Activated naive CD8-positive, alpha-beta T cell treated with anti-CD3 and anti-CD28 coated beads, Interleukin-2, amount 50 U/mL, for 24 hours (primary cell): ENCODE measurements around the gene SAMD9L.
"Not testable (repeated sequence)": the region's sequence is repeated elsewhere in the genome, so short reads cannot be mapped to it uniquely, and the experiment has no call there.

Experiments used
- ATAC-seq: fragments of 150-1000 bp; cut with Tn5 transposase; one replicate; pipeline ENCODE4 v1.10.0; 2021
- DNase-seq: peaks from one replicate; pipeline ENCODE4 v3.0.0; 2021
- H3K27ac Mint-ChIP-seq: one replicate; pipeline ENCODE4 v1.8.0; 2021; ENCODE audit warnings: mild to moderate bottlenecking, mixed read lengths
- H3K27me3 Mint-ChIP-seq: one replicate; pipeline ENCODE4 v1.8.0; 2021; ENCODE audit warnings: mixed read lengths
- H3K36me3 Mint-ChIP-seq: one replicate; pipeline ENCODE4 v1.8.0; 2021; ENCODE audit warnings: low read depth, mixed read lengths
- H3K4me1 Mint-ChIP-seq: one replicate; pipeline ENCODE4 v1.8.0; 2021; ENCODE audit warnings: mixed read lengths
- H3K4me3 Mint-ChIP-seq: one replicate; pipeline ENCODE4 v1.8.0; 2021; ENCODE audit warnings: mild to moderate bottlenecking, moderate library complexity, mixed read lengths
- H3K9me3 Mint-ChIP-seq: one replicate; pipeline ENCODE4 v1.8.0; 2021; ENCODE audit warnings: mixed read lengths

Gene SAMD9L

DNA sequence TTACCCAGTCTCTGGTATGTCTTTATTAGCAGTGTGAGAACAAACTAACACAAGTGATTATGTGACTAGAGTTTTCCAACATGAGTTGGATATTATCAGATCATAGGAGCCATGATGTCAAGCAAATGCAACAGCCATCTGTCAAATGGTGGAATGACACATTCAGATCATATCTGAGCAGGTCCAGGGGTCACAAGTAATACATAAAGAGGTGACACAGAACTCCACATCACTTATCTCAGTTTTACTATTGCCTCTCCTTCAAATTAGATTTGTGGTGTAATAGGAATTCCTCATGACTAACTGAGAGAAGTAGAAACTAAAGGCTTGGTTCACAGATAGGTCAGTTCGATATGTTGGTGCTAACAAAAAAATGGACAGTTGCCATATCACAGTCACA lies 12.2 kb upstream of the SAMD9L start:
- H3K27ac Mint-ChIP-seq: no peak overlapping the region
- no peak for DNase-seq
- H3K4me3 Mint-ChIP-seq: no peak overlapping the region
- peaks cover under 1% of the 10 kb centered on the region for H3K4me1 Mint-ChIP-seq
- no peaks in the 10 kb centered on the region for H3K36me3 Mint-ChIP-seq
- ATAC-seq: no peak
- peaks cover 13% of the 10 kb centered on the region for H3K9me3 Mint-ChIP-seq
- H3K27me3 Mint-ChIP-seq: no peaks in the 10 kb centered on the region

GRCh38 chr7:93159490-93159889 lies 11.3 kb upstream of the SAMD9L start:
- DNase-seq (no peak), ATAC-seq (no peak)
- H3K4me1 Mint-ChIP-seq: no peaks in the 10 kb centered on the region
- H3K9me3 Mint-ChIP-seq: peaks cover 13% of the 10 kb centered on the region
- H3K4me3 Mint-ChIP-seq: no peak overlapping the region
- no peak overlapping the region for H3K27ac Mint-ChIP-seq
- H3K27me3 Mint-ChIP-seq: no peaks in the 10 kb centered on the region
- no peaks in the 10 kb centered on the region for H3K36me3 Mint-ChIP-seq

DNA sequence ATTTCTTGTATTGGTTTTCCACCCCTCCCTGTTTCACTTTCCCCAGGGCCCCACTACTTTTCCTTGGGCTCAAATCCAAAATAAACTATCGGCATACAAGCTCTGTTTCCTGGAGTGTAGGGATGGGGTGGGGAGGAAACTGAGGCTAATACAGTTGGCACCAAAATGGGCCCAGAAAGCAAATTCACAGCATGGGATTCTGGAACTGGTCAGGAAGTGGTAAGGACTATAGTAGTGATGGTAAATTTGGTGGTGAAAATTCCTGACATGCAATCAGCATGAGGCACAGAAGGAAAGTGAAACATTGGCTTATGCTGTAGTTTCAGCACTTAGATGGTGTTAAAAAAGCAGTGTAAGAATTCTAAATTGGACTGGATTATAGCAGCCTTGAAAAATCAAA lies 8.7 kb upstream of the SAMD9L start:
- Mint-ChIP-seq H3K36me3 (no peaks in the 10 kb centered on the region), H3K9me3 (peaks cover 4% of the 10 kb centered on the region), H3K27me3 (no peaks in the 10 kb centered on the region), H3K4me1 (no peaks in the 10 kb centered on the region), H3K27ac (no peak overlapping the region), H3K4me3 (no peak overlapping the region)
- ATAC-seq: no peak
- DNase-seq: no peak

DNA sequence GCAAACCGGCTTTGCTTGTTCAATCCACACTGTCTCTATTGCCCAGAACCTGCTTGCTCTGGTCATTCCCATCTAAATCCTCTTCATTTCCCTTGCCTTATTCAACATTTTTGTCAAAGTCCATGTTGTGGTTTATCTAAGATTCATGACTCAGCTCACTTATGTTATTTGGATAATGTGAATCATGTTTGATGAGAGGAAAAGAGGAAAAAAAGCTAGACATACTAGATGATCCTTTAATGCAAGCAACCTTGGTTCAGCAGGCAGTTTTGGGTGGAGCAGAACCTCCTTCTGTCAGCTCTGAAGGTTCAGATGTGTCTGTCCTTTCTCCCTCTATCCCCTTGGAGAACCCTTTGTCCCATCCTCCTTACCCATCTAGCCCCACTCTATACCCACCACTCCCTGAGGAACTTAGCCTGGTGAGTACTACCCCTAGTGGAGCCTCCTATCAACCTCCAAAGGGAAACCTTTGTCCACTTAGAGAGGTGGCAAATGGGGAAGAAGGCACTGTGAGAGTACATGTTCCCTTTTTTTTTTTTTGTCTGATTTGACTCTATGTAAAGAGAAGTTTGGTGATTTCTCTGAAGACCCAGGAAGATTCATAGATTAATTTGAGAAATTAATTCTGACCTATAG lies 2.1 kb upstream of the SAMD9L start:
- no peak for DNase-seq
- ATAC-seq: no peak
- Mint-ChIP-seq H3K27ac (no peak overlapping the region), H3K4me1 (peaks cover 39% of the 10 kb centered on the region), H3K36me3 (peaks cover 4% of the 10 kb centered on the region), H3K9me3 (peaks cover 7% of the 10 kb centered on the region), H3K4me3 (no peak overlapping the region), H3K27me3 (no peaks in the 10 kb centered on the region)

DNA sequence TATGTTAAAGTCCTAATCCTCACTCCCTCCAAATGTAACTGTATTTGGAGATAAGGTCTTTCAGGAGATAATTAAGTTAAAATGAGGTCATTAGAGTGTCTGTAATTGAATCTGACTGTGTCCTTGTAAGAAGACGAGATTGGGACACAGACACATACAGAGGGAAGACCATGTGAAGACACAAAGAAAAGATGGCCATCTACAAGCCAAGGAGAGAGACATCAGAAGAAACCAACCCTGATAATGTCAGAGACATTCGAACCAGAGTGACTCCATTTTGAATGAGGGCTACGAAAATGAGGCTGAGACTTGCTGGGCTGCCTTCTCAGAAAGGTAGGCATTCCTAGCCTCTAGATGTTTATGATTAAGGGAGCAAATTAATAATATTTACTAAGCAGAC lies 542 bp upstream of the SAMD9L start:
- peak overlapping the region; percentile 85 for H3K4me3 Mint-ChIP-seq
- H3K9me3 Mint-ChIP-seq: peaks cover 7% of the 10 kb centered on the region
- H3K4me1 Mint-ChIP-seq: peaks cover 41% of the 10 kb centered on the region
- peak overlapping the region; percentile 86 for H3K27ac Mint-ChIP-seq
- H3K36me3 Mint-ChIP-seq: peaks cover 7% of the 10 kb centered on the region
- ATAC-seq: no peak
- no peak for DNase-seq
- H3K27me3 Mint-ChIP-seq: no peaks in the 10 kb centered on the region

DNA sequence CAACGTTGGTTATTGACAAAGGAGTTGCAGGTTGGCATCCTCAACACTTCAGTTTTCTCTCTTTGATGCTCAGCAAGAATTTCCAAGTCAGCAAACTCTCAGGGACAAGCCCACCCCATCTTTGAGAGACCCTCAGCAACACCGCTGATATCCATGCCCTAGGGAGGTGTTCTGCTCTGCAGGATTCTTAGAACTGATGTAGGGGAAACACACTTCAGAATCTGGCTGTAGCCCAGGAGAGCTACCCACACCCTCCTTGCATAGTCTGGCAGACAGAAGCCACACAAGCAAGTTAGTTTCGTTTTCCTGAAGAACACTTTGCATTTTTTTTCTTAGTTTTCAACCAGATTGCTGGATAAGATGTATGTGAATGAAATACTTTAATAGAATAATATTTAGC lies 822 bp downstream of the SAMD9L start:
- Mint-ChIP-seq H3K4me1 (peaks cover 41% of the 10 kb centered on the region), H3K36me3 (peaks cover 11% of the 10 kb centered on the region), H3K4me3 (peak overlapping the region; percentile 85), H3K27ac (peak overlapping the region; percentile 87), H3K27me3 (no peaks in the 10 kb centered on the region), H3K9me3 (peaks cover 7% of the 10 kb centered on the region)
- ATAC-seq (peak; percentile 88), DNase-seq (peak; percentile 20)

GRCh38 chr7:93146472-93147141 lies 1.6 kb downstream of the SAMD9L start:
- H3K4me3 Mint-ChIP-seq: peak overlapping the region; percentile 85
- ATAC-seq: no peak
- no peaks in the 10 kb centered on the region for H3K27me3 Mint-ChIP-seq
- H3K9me3 Mint-ChIP-seq: peaks cover 7% of the 10 kb centered on the region
- peaks cover 11% of the 10 kb centered on the region for H3K36me3 Mint-ChIP-seq
- H3K4me1 Mint-ChIP-seq: peaks cover 41% of the 10 kb centered on the region
- peak; percentile 11 for DNase-seq
- H3K27ac Mint-ChIP-seq: peak overlapping the region; percentile 87

GRCh38 chr7:93146036-93146435 lies 2.1 kb downstream of the SAMD9L start:
- peaks cover 41% of the 10 kb centered on the region for H3K4me1 Mint-ChIP-seq
- peaks cover 11% of the 10 kb centered on the region for H3K36me3 Mint-ChIP-seq
- no peak overlapping the region for H3K27ac Mint-ChIP-seq

GRCh38 chr7:93145354-93145753 lies 2.8 kb downstream of the SAMD9L start:
- Mint-ChIP-seq H3K4me3 (no peak overlapping the region), H3K4me1 (peaks cover 36% of the 10 kb centered on the region), H3K36me3 (peaks cover 11% of the 10 kb centered on the region), H3K27me3 (no peaks in the 10 kb centered on the region), H3K9me3 (peaks cover 7% of the 10 kb centered on the region), H3K27ac (no peak overlapping the region)
- DNase-seq: no peak
- ATAC-seq: no peak

More at GRCh38 chr7:93146036-93146435, 2.1 kb downstream of the SAMD9L start:
- Mint-ChIP-seq H3K9me3 (peaks cover 7% of the 10 kb centered on the region), H3K4me3 (no peak overlapping the region), H3K27me3 (no peaks in the 10 kb centered on the region)
- ATAC-seq: no peak
- DNase-seq: no peak

GRCh38 chr7:93142127-93142526 lies 6.1 kb downstream of the SAMD9L start:
- Mint-ChIP-seq H3K4me3 (no peak overlapping the region), H3K36me3 (peaks cover 24% of the 10 kb centered on the region), H3K9me3 (peaks cover 7% of the 10 kb centered on the region), H3K27ac (no peak overlapping the region), H3K27me3 (no peaks in the 10 kb centered on the region), H3K4me1 (peaks cover 19% of the 10 kb centered on the region)
- DNase-seq (no peak), ATAC-seq (no peak)

- peaks cover 32% of the 10 kb centered on the region for H3K36me3 Mint-ChIP-seq
- H3K27me3 Mint-ChIP-seq: no peaks in the 10 kb centered on the region
- H3K4me1 Mint-ChIP-seq: peaks cover 5% of the 10 kb centered on the region
- H3K27ac Mint-ChIP-seq: no peak overlapping the region
- peaks cover 9% of the 10 kb centered on the region for H3K9me3 Mint-ChIP-seq
- DNase-seq: no peak
- no peak for ATAC-seq
- no peak overlapping the region for H3K4me3 Mint-ChIP-seq
These were observed 7.5 kb downstream of the SAMD9L start for GRCh38 chr7:93140582-93141191.

DNA sequence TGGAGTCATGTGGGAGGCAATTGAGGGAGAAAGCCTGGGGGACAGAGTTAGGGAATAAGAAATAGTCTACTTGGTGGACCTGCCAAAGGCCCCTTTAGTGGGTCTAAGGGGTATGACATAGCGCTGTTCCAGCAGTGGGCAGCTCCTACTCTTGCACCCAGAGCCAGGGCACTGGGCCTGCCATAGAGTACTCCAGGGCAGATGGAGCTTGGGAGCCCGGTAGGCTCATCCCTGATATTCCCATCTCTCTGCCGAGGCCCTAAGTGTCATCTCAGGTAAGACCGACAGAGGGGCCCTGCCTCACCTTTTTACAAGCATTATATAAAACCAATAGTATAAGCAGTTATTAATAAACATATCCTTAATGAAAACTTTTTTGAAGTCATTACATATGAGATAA lies 9.6 kb downstream of the SAMD9L start:
- peaks cover 30% of the 10 kb centered on the region for H3K9me3 Mint-ChIP-seq
- ATAC-seq (no peak), DNase-seq (no peak)
- H3K4me3 Mint-ChIP-seq: no peak overlapping the region
- no peak overlapping the region for H3K27ac Mint-ChIP-seq
- H3K27me3 Mint-ChIP-seq: no peaks in the 10 kb centered on the region
- H3K36me3 Mint-ChIP-seq: peaks cover 45% of the 10 kb centered on the region
- H3K4me1 Mint-ChIP-seq: no peaks in the 10 kb centered on the region

DNA sequence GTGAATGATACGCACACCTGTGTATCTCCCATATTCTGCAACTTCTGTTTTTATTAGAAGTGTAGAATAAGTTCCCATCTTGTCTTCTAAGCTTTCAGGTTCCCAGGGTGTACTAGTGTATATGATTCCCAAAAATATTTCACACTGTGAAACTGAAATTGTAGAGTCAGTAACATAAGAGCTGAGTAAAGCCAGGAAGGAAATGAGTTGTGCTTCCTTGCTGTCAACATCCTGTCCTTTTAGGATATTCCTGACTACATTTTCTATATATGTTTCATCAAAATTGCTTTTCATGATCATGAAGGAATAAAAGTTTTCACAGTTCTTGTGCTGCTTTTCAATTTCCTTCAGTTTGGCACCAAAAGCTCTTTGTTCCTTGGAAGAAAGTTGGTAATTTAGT lies 15.2 kb downstream of the SAMD9L start:
- Mint-ChIP-seq H3K36me3 (peaks cover 55% of the 10 kb centered on the region), H3K9me3 (peaks cover 75% of the 10 kb centered on the region), H3K27ac (no peak overlapping the region)

GRCh38 chr7:93132216-93132615 lies 16.0 kb downstream of the SAMD9L start:
- DNase-seq: no peak
- Mint-ChIP-seq H3K27me3 (no peaks in the 10 kb centered on the region), H3K4me3 (no peak overlapping the region), H3K4me1 (no peaks in the 10 kb centered on the region), H3K36me3 (peaks cover 51% of the 10 kb centered on the region), H3K9me3 (peaks cover 76% of the 10 kb centered on the region), H3K27ac (no peak overlapping the region)
- no peak for ATAC-seq

More for the DNA sequence above, 15.2 kb downstream of the SAMD9L start:
- no peak overlapping the region for H3K4me3 Mint-ChIP-seq
- no peaks in the 10 kb centered on the region for H3K27me3 Mint-ChIP-seq
- no peaks in the 10 kb centered on the region for H3K4me1 Mint-ChIP-seq
- ATAC-seq: no peak
- DNase-seq: no peak

DNA sequence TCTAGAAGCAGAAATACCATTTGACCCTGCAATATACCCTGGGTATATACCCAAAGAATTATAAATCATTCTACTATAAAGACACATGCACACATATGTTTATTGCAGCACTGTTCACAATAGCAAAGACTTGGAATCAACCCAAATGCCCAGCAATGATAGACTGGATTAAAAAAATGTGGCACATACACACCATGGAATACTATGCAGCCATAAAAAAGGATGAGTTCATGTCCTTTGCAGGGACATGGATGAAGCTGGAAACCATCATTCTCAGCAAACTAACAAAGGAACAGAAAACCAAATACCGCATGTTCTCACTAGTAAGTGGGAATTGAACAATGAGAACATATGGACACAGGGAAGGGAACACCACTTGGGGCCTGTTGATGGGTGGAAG lies 21.2 kb downstream of the SAMD9L start:
- H3K36me3 Mint-ChIP-seq: peaks cover 24% of the 10 kb centered on the region
- not testable (repeated sequence) for H3K27me3 Mint-ChIP-seq, ATAC-seq, H3K4me3 Mint-ChIP-seq, H3K4me1 Mint-ChIP-seq, H3K27ac Mint-ChIP-seq, DNase-seq
- H3K9me3 Mint-ChIP-seq: peaks cover 75% of the 10 kb centered on the region
